Neutrophil (primary cell): ENCODE measurements around the gene F7.

Experiments
- H3K27ac ChIP-seq: fragments of 200-600 bp; sonication (generic); 2 replicates; pipeline ENCODE4 v1.5.1; 2016; ENCODE audit warnings: mild to moderate bottlenecking, moderate library complexity
- H3K27me3 ChIP-seq: fragments of 200-600 bp; sonication (generic); 2 replicates; pipeline ENCODE4 v1.6.0; 2016; ENCODE audit warnings: mild to moderate bottlenecking
- H3K36me3 ChIP-seq: fragments of 200-600 bp; sonication (generic); 2 replicates; pipeline ENCODE4 v1.5.1; 2017
- H3K4me1 ChIP-seq, 2 experiments: fragments of 200-600 bp in 1 of 2; sonication (generic) in 1 of 2; 1 replicate in 1 of 2; 2 replicates in 1 of 2; pipeline versions ENCODE4 v1.5.1 to v1.6.1; 2013 to 2016; ENCODE audit warnings: low read depth in 1 of 2, low read length in 1 of 2, mild to moderate bottlenecking in 1 of 2, moderate library complexity in 1 of 2; ENCODE audit not compliant: control insufficient read depth in 1 of 2, insufficient read depth in 1 of 2
- H3K4me3 ChIP-seq, 2 experiments: fragments of 200-600 bp in 1 of 2; sonication (generic) in 1 of 2; 1 replicate in 1 of 2; 2 replicates in 1 of 2; pipeline ENCODE4 v1.5.1; 2013 to 2016; ENCODE audit warnings: low read depth in 1 of 2, low read length in 1 of 2, mild to moderate bottlenecking in 1 of 2, moderate library complexity in 1 of 2
- H3K9me3 ChIP-seq: fragments of 200-600 bp; sonication (generic); 2 replicates; pipeline ENCODE4 v1.5.1; 2016
- CTCF ChIP-seq: fragments of 200-600 bp; sonication (generic); IDR thresholded peaks from 2 replicates; pipeline ENCODE4 v1.5.1; 2016; ENCODE audit warnings: antibody characterized with exemption

Gene F7

GRCh38 chr13:113118261-113119021 lies 12.8 kb downstream of the F7 start:
- no peak overlapping the region for H3K27ac ChIP-seq
- no peak overlapping the region for H3K4me3 ChIP-seq
- H3K36me3 ChIP-seq, result no peaks in the 10 kb centered on the region
- TF ChIP-seq CTCF, result no peak
- peaks cover 16% of the 10 kb centered on the region for H3K27me3 ChIP-seq
- H3K9me3 ChIP-seq, result no peaks in the 10 kb centered on the region
- no peaks in the 10 kb centered on the region for H3K4me1 ChIP-seq

- Histone ChIP-seq H3K4me1 (no peaks in the 10 kb centered on the region), H3K27ac (no peak overlapping the region), H3K9me3 (no peaks in the 10 kb centered on the region), H3K27me3 (peaks cover 7% of the 10 kb centered on the region), H3K4me3 (no peak overlapping the region), H3K36me3 (no peaks in the 10 kb centered on the region)
- no peak for TF ChIP-seq CTCF
Observed at GRCh38 chr13:113119166-113119821, 13.7 kb downstream of the F7 start.

- Histone ChIP-seq H3K27ac (no peak overlapping the region), H3K9me3 (no peaks in the 10 kb centered on the region), H3K36me3 (no peaks in the 10 kb centered on the region), H3K4me3 (no peak overlapping the region), H3K27me3 (peaks cover 2% of the 10 kb centered on the region), H3K4me1 (no peaks in the 10 kb centered on the region)
- TF ChIP-seq CTCF, result no peak
Observed at GRCh38 chr13:113119822-113120189, 14.2 kb downstream of the F7 start.

GRCh38 chr13:113120300-113121182 lies 14.9 kb downstream of the F7 start:
- no peaks in the 10 kb centered on the region for H3K27me3 ChIP-seq
- H3K9me3 ChIP-seq, result no peaks in the 10 kb centered on the region
- no peak for TF ChIP-seq CTCF
- H3K4me1 ChIP-seq, result no peaks in the 10 kb centered on the region
- H3K36me3 ChIP-seq, result no peaks in the 10 kb centered on the region
- no peak overlapping the region for H3K27ac ChIP-seq
- no peak overlapping the region for H3K4me3 ChIP-seq

- Histone ChIP-seq H3K36me3 (no peaks in the 10 kb centered on the region), H3K27me3 (peaks cover 2% of the 10 kb centered on the region), H3K4me1 (no peaks in the 10 kb centered on the region), H3K4me3 (no peak overlapping the region), H3K9me3 (no peaks in the 10 kb centered on the region), H3K27ac (no peak overlapping the region)
- TF ChIP-seq CTCF, result no peak
Observed at GRCh38 chr13:113121183-113121927, 15.8 kb downstream of the F7 start.
